ENCODE data around the gene TLDC2.
"Not testable (repeated sequence)": the region's sequence is repeated elsewhere in the genome, so short reads cannot be mapped to it uniquely, and the experiment has no call there.

DNA sequence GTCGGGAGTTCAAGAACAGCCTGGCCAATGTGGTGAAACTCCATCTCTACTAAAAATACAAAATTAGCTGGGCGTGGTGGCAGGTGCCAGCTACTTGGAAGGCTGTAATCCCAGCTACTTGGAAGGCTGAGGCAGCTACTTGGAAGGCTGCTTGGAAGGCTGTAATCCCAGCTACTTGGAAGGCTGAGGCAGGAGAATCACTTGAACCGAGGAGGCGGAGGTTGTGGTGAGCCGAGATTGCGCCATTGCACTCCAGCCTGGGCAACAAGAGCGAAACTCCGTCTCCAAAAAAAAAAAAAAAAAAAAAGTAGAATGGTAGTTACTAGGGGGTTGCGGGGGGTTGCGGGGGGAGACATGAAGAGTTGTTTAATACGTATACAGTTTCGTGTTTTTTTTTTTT lies 56.1 kb downstream of the TLDC2 start:
- TF ChIP-seq, protein P1, sequence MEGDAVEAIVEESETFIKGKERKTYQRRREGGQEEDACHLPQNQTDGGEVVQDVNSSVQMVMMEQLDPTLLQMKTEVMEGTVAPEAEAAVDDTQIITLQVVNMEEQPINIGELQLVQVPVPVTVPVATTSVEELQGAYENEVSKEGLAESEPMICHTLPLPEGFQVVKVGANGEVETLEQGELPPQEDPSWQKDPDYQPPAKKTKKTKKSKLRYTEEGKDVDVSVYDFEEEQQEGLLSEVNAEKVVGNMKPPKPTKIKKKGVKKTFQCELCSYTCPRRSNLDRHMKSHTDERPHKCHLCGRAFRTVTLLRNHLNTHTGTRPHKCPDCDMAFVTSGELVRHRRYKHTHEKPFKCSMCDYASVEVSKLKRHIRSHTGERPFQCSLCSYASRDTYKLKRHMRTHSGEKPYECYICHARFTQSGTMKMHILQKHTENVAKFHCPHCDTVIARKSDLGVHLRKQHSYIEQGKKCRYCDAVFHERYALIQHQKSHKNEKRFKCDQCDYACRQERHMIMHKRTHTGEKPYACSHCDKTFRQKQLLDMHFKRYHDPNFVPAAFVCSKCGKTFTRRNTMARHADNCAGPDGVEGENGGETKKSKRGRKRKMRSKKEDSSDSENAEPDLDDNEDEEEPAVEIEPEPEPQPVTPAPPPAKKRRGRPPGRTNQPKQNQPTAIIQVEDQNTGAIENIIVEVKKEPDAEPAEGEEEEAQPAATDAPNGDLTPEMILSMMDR (IDR thresholded peaks at IDR 0.05; ENCODE audit: poor library complexity) = not testable (repeated sequence)
- not testable (repeated sequence) for TF ChIP-seq EZH2 (IDR thresholded peaks at IDR 0.05; ENCODE audit: borderline replicate concordance)

All from hepatocyte (in vitro differentiated cells).